Measurements from ENCODE around the gene HIGD1C.

DNA sequence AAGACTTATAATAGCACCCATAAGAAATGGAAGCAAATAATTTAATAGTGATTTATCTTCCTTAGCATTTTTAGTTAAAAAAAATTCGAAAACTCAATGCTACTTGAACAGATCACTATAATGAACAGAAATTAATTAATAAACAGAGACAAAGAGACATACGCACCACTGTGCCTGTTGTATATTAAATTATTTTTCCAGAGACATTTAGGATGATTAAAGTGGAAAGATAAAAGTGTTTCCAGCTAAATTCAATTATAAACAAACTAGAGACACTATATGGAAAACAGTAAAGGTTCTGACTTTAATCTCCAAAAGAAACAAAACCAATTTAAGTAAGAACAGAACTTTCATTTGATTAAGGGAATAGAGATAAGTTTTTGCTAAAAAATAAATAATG lies 3.4 kb downstream of the HIGD1C start:
- no peak for TF ChIP-seq POLR2AphosphoS5 (IDR thresholded peaks at IDR 0.05)
- no peak for TF ChIP-seq POLR2A (IDR thresholded peaks at IDR 0.05)
- TF ChIP-seq, protein P1, sequence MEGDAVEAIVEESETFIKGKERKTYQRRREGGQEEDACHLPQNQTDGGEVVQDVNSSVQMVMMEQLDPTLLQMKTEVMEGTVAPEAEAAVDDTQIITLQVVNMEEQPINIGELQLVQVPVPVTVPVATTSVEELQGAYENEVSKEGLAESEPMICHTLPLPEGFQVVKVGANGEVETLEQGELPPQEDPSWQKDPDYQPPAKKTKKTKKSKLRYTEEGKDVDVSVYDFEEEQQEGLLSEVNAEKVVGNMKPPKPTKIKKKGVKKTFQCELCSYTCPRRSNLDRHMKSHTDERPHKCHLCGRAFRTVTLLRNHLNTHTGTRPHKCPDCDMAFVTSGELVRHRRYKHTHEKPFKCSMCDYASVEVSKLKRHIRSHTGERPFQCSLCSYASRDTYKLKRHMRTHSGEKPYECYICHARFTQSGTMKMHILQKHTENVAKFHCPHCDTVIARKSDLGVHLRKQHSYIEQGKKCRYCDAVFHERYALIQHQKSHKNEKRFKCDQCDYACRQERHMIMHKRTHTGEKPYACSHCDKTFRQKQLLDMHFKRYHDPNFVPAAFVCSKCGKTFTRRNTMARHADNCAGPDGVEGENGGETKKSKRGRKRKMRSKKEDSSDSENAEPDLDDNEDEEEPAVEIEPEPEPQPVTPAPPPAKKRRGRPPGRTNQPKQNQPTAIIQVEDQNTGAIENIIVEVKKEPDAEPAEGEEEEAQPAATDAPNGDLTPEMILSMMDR (IDR thresholded peaks at IDR 0.05) = no peak
